Islet of Langerhans (tissue), 1 donor: ENCODE data around the gene CA12.

Experiments
- FAIRE-seq: peaks from one replicate; lab custom pipeline; 2011; peaks lifted over from hg19 to GRCh38; lab: Jason Lieb, UNC

The CA12 gene

DNA sequence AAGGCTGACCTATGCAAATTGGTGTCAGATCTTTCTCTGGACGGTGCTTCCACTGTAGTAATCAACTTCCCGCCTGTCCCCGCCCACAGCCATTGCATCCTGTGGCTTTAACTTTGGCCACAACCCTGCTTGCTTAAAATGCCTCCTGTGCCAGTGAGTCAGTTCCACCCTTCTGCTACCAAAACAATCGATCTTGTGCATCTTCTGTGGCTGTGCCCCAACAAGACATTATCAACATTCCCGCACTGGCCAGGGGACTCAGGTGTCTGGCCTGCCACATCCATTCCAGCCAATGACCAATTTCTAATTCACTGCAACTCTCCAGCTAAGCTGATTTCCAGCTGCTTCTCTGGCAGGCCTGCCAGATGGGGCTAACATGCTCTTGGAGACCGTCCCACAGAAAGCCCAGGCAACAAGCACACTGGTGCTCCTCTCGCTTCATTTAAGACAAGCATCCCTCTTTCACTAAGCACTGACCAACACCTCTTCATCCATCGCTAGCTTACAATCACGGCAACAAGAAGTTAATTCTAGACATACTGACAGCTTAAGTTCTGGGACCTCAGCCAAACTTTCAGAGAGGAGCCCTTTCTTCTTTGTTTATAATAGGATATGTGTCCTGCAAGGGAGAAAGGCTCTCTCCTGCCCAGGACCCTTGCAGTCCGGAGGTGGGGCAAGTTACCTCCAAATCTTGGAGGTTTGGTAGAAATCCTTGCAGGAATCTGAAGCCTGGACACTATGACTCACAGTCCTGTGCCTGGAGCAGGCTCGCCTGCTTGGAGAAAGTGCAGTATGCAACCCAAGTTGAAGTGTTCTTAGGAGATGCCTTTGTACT, 6.7 kb downstream of the CA12 start:
- no peak for FAIRE-seq

DNA sequence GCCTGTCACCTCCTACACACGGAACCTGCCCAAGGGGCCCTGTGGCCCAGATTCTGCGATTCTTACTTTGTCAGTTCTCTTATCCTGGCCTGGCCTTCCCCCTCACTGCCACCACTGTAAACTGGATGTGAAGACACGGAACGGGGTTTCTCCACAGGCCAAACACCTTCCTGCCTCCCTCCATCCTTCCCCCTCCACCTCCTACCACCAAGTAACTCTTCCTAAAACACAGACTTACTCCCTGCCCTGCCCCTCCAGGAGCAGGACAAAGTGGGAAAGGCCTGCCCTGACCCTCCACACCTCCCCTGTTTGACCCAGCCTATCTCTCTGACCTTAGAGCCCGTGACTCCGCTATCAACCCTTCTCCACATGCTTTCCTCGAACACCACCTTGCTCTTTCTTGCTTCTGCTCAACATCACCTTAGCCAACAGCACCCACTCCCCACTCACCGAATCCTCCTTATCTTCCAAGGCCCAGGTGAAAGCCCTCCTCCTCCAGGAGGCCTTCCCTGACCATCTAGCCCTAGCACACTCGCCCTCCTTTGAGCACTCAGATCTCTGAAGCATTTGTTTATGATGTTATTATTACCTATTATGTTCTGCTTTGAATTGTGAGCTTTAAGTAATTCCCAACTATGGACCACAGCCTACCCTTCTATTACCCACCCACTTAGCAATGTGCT, 7.6 kb downstream of the CA12 start:
- no peak for FAIRE-seq

GRCh38 chr15:63373330-63373729, 8.3 kb downstream of the CA12 start:
- no peak for FAIRE-seq

GRCh38 chr15:63372753-63373152, 8.9 kb downstream of the CA12 start:
- no peak for FAIRE-seq

GRCh38 chr15:63372018-63372705, 9.5 kb downstream of the CA12 start:
- FAIRE-seq, result no peak

GRCh38 chr15:63371297-63371918, 10.2 kb downstream of the CA12 start:
- no peak for FAIRE-seq

DNA sequence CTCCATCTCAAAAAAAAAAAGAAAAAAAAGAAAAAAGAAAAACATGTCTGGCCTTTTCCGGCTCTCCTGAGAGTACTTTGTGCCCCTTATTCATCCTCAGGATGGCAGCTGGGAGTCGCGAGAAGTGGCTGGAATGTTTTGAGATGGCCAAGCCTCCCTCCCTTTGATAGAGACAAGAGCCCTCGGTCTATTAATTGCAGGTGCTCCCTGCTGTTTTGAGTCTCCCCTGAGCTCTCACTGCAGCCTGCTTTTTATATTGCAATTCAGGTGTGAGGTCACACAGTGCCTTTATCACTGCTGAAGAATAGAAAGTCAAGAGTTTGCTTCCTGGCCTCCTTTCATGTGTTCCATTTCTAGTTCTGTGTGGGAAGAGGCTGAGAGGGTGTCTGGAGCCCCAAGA, 10.9 kb downstream of the CA12 start:
- no peak for FAIRE-seq

- no peak for FAIRE-seq
Observed at GRCh38 chr15:63369781-63370180, 11.9 kb downstream of the CA12 start.

GRCh38 chr15:63369296-63369695, 12.3 kb downstream of the CA12 start:
- FAIRE-seq, result no peak

- no peak for FAIRE-seq
Observed at GRCh38 chr15:63368503-63368902, 13.1 kb downstream of the CA12 start.

DNA sequence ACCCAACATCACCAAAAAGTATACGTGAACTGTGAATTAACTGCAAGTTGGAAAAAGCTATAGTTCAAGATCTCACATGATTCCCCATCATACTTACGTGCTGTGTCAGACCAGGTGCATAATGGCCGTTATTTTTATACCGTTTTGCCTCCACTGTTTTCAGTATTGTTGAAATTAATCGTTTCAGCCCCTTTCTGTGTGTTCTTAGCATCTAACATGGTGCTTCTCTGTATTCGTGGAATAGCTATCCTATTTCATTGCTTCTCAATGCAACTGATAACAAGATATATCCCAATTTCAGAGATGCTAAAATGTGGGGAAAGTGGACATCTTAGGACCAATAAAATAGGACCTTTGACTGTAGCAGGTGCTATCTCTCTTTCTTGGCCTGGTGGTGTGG, 13.7 kb downstream of the CA12 start:
- FAIRE-seq, result no peak

DNA sequence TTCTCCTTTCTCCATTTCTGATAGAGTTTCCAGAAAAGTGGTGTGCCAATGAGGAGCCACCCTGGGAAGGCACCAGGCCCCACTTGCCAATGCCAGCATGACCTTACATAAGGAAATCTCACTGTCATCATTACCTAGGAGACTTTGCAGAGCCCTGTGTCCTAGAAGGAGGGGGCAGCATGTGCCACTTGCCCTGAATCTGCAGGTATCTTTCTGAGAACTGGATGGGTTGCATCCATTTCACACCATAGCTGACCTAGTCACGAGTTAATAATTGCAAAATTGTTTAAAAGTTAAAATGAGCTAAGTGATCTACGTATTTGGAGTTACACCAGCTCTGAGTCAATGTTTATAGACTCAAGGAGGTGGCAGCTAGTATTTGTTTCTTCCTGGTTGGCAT, 14.3 kb downstream of the CA12 start:
- no peak for FAIRE-seq

- FAIRE-seq, result no peak
Observed at GRCh38 chr15:63366451-63366850, 15.2 kb downstream of the CA12 start.

DNA sequence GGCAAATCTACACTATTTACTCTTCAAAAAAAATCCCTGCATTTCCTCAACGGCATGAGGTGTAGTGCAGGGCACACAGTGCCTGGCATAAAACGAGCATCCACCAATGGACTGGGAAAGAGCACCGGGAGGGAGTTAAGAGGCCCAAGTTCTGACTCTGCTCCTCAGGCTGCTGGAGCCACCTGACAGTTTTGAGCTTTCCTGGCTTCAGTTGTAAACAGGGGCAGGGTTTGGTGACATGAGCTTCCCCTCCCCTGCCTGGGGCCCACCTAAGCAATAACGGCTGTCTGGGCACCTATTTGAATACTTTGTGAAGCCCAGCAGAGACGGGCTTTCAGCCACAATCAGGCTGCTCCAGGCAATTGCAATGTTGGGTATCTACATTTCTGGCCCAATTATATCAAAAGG, 16.4 kb downstream of the CA12 start:
- FAIRE-seq, result no peak

GRCh38 chr15:63364399-63365272, 17.0 kb downstream of the CA12 start:
- FAIRE-seq, result no peak

DNA sequence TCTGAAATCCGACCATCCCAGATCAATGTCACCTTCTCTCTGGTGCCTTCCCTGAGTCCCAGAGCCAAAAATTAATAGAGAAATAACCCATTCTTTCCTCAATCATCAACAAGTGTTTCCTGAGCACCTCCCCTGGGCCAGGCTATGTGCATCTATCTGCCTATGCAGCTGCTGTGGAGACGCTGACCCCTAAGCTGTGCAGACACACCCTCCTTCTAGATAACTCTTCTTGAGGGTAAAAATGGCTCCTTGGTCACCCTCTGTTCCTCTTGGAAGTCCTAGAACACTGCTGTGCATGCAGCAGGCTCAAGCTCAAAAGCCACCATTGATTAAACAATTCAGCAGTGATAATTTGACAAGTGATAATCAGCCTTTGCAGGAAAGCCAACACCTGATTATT, 18.4 kb downstream of the CA12 start:
- no peak for FAIRE-seq

GRCh38 chr15:63362885-63363284, 18.8 kb downstream of the CA12 start:
- FAIRE-seq, result no peak

GRCh38 chr15:63362196-63362595, 19.4 kb downstream of the CA12 start:
- FAIRE-seq, result no peak

DNA sequence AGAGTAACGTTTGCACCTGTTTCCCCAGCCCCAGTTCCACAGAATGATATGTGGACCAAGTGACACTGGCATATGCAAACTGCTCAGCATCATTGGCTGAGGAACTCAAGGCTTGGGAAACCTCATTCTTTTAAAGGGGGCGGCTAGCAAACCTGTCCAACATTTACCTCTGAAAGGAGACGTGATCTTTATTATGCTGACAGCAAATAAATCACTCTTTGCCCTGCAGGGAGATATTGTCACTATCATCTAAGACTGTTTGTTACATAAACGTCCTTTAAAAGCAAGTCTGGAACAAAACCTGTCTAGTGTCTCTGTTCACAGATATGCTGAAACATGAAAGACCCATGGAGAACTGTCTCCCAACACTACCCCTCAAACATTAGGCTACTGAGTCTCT, 21.5 kb downstream of the CA12 start:
- FAIRE-seq, result no peak

DNA sequence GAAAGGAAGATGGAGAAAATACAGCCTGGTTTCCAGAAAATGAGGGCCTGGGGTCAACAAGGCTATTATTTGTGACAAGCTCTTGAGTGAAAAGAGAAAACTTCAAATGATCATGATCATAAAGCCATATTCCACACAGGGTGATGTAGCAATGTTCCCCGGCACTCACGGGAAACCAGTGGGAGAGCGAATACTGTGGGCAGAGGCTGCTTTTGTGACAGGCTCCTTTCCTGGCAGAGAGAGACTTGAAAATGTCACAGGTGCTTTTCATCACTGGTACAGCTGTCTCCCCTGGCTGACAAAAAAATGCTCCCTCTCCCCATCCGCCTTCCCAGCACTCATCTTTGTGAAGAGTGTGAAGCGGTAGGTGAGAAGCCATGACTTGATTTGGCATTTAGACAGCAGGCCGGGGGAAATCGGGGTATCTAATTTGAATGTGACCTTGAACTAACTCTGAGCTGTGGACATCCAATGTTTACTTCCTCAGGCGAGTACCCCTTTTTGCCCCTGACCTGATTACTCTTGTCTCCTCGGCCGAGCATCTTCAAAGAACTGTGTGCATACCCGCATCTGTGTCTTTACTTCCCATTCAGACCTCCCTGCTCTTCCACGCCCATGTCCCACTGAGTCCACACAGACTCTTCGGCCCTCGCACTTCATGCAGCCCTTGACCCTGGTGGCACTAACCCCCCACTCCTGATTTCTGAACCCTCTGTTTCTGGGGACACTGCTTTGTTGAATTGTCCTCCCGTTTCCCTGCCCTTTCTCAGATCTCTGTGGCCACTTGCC, 23.2 kb downstream of the CA12 start:
- FAIRE-seq, result no peak

GRCh38 chr15:63357731-63358130, 23.9 kb downstream of the CA12 start:
- peak; percentile 90 for FAIRE-seq
